WTC11 (cell line): ENCODE data around the gene GPR135.

ENCODE experiments used
- ATF1 ChIP-seq: sonication (generic); formaldehyde crosslinking; IDR thresholded peaks from 2 replicates; pipeline ENCODE4 v1.8.1; 2023; ENCODE audit warnings: mild to moderate bottlenecking, moderate library complexity, missing genetic modification reagents
- ATF3 ChIP-seq: sonication (generic); formaldehyde crosslinking; conservative IDR thresholded peaks from 2 replicates; pipeline ENCODE4 v1.8.1; 2022; ENCODE audit warnings: mild to moderate bottlenecking, missing genetic modification reagents
- FOXJ3 ChIP-seq: sonication (generic); formaldehyde crosslinking; IDR thresholded peaks from 2 replicates; pipeline ENCODE4 v1.9.0; 2021; ENCODE audit warnings: missing genetic modification reagents, mild to moderate bottlenecking, borderline replicate concordance
- GTF2I ChIP-seq: fragments of 250-450 bp; sonication (Bioruptor Pico); conservative IDR thresholded peaks from 2 replicates; pipeline ENCODE4 v1.4.0; 2021; ENCODE audit warnings: mild to moderate bottlenecking
- JUN ChIP-seq: sonication (generic); formaldehyde crosslinking; IDR thresholded peaks from 2 replicates; pipeline ENCODE4 v1.8.0; 2023; ENCODE audit warnings: mild to moderate bottlenecking, missing genetic modification reagents
- MYBL2 ChIP-seq: sonication (generic); formaldehyde crosslinking; IDR thresholded peaks from 2 replicates; pipeline ENCODE4 v1.8.1; 2023; ENCODE audit warnings: mild to moderate bottlenecking, moderate library complexity, missing genetic modification reagents
- SP1 ChIP-seq: sonication (generic); formaldehyde crosslinking; conservative IDR thresholded peaks from 2 replicates; pipeline ENCODE4 v1.8.1; 2022; ENCODE audit warnings: missing genetic modification reagents
- TF ChIP-seq, protein P1 (sequence below): fragments of 200-600 bp; IDR thresholded peaks from 2 replicates; pipeline ENCODE4 v1.8.0; 2022; ENCODE audit warnings: antibody characterized with exemption
- TF ChIP-seq, protein P2 (sequence below): sonication (generic); formaldehyde crosslinking; IDR thresholded peaks from 2 replicates; pipeline ENCODE4 v1.8.1; 2023; ENCODE audit warnings: mild to moderate bottlenecking, missing genetic modification reagents, borderline replicate concordance
- TF ChIP-seq, protein P3 (sequence below): sonication (generic); formaldehyde crosslinking; IDR thresholded peaks from 2 replicates; pipeline ENCODE4 v1.8.1; 2023; ENCODE audit warnings: mild to moderate bottlenecking, missing genetic modification reagents

- TF ChIP-seq GTF2I (CRISPR knock-in tag) (no peak), ATF3 (CRISPR knock-in tag) (no peak), SP1 (CRISPR knock-in tag) (no peak), ATF1 (CRISPR knock-in tag) (no peak), FOXJ3 (CRISPR knock-in tag) (no peak), MYBL2 (no peak), JUN (CRISPR knock-in tag) (no peak)
- TF ChIP-seq, protein P1, sequence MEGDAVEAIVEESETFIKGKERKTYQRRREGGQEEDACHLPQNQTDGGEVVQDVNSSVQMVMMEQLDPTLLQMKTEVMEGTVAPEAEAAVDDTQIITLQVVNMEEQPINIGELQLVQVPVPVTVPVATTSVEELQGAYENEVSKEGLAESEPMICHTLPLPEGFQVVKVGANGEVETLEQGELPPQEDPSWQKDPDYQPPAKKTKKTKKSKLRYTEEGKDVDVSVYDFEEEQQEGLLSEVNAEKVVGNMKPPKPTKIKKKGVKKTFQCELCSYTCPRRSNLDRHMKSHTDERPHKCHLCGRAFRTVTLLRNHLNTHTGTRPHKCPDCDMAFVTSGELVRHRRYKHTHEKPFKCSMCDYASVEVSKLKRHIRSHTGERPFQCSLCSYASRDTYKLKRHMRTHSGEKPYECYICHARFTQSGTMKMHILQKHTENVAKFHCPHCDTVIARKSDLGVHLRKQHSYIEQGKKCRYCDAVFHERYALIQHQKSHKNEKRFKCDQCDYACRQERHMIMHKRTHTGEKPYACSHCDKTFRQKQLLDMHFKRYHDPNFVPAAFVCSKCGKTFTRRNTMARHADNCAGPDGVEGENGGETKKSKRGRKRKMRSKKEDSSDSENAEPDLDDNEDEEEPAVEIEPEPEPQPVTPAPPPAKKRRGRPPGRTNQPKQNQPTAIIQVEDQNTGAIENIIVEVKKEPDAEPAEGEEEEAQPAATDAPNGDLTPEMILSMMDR, result no peak
- TF ChIP-seq, protein P2, sequence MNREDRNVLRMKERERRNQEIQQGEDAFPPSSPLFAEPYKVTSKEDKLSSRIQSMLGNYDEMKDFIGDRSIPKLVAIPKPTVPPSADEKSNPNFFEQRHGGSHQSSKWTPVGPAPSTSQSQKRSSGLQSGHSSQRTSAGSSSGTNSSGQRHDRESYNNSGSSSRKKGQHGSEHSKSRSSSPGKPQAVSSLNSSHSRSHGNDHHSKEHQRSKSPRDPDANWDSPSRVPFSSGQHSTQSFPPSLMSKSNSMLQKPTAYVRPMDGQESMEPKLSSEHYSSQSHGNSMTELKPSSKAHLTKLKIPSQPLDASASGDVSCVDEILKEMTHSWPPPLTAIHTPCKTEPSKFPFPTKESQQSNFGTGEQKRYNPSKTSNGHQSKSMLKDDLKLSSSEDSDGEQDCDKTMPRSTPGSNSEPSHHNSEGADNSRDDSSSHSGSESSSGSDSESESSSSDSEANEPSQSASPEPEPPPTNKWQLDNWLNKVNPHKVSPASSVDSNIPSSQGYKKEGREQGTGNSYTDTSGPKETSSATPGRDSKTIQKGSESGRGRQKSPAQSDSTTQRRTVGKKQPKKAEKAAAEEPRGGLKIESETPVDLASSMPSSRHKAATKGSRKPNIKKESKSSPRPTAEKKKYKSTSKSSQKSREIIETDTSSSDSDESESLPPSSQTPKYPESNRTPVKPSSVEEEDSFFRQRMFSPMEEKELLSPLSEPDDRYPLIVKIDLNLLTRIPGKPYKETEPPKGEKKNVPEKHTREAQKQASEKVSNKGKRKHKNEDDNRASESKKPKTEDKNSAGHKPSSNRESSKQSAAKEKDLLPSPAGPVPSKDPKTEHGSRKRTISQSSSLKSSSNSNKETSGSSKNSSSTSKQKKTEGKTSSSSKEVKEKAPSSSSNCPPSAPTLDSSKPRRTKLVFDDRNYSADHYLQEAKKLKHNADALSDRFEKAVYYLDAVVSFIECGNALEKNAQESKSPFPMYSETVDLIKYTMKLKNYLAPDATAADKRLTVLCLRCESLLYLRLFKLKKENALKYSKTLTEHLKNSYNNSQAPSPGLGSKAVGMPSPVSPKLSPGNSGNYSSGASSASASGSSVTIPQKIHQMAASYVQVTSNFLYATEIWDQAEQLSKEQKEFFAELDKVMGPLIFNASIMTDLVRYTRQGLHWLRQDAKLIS, result no peak
- TF ChIP-seq, protein P3, sequence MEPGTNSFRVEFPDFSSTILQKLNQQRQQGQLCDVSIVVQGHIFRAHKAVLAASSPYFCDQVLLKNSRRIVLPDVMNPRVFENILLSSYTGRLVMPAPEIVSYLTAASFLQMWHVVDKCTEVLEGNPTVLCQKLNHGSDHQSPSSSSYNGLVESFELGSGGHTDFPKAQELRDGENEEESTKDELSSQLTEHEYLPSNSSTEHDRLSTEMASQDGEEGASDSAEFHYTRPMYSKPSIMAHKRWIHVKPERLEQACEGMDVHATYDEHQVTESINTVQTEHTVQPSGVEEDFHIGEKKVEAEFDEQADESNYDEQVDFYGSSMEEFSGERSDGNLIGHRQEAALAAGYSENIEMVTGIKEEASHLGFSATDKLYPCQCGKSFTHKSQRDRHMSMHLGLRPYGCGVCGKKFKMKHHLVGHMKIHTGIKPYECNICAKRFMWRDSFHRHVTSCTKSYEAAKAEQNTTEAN, result no peak
These were observed 47.9 kb downstream of the GPR135 start for GRCh38 chr14:59417311-59417710.
